ENCODE data around the gene NAA25.
"Not testable (repeated sequence)": the region's sequence is repeated elsewhere in the genome, so short reads cannot be mapped to it uniquely, and the experiment has no call there.

The NAA25 gene

GRCh38 chr12:112020947-112021457, 87.6 kb downstream of the NAA25 start:
- H3K9ac ChIP-seq (ENCODE audit: low read length in 2 of 2) = no peak overlapping the region
- H3K36me3 ChIP-seq (ENCODE audit: control insufficient read depth in 2 of 2, insufficient read depth in 2 of 2, low read length in 2 of 2) = peaks cover 27 to 34% of the 10 kb centered on the region in 2 donors
- no peak overlapping the region for H3K4me3 ChIP-seq (ENCODE audit: low read length in 2 of 2)
- no peak overlapping the region for H3K27ac ChIP-seq (ENCODE audit: low read length)
- H3K4me1 ChIP-seq (ENCODE audit: control insufficient read depth, insufficient read depth, low read length) = no peaks in the 10 kb centered on the region
- no peaks in the 10 kb centered on the region for H3K9me3 ChIP-seq (ENCODE audit: control insufficient read depth in 2 of 2, low read length in 2 of 2)
- H3K27me3 ChIP-seq (ENCODE audit: control insufficient read depth in 1 of 2, insufficient read depth in 2 of 2, low read length in 2 of 2) = no peaks in the 10 kb centered on the region

GRCh38 chr12:112018571-112019237, 89.9 kb downstream of the NAA25 start:
- Histone ChIP-seq H3K27ac (ENCODE audit: low read length) (no peak overlapping the region), H3K9ac (ENCODE audit: low read length in 2 of 2) (no peak overlapping the region), H3K27me3 (ENCODE audit: control insufficient read depth in 1 of 2, insufficient read depth in 2 of 2, low read length in 2 of 2) (no peaks in the 10 kb centered on the region), H3K36me3 (ENCODE audit: control insufficient read depth in 2 of 2, insufficient read depth in 2 of 2, low read length in 2 of 2) (peaks cover 18 to 31% of the 10 kb centered on the region in 2 donors), H3K9me3 (ENCODE audit: control insufficient read depth in 2 of 2, low read length in 2 of 2) (no peaks in the 10 kb centered on the region), H3K4me1 (ENCODE audit: control insufficient read depth, insufficient read depth, low read length) (peaks cover 10% of the 10 kb centered on the region), H3K4me3 (ENCODE audit: low read length in 2 of 2) (no peak overlapping the region)

- no peak overlapping the region for H3K9ac ChIP-seq (ENCODE audit: low read length in 2 of 2)
These were observed 91.5 kb downstream of the NAA25 start for GRCh38 chr12:112017041-112017440.

GRCh38 chr12:112015938-112016337, 92.6 kb downstream of the NAA25 start:
- Histone ChIP-seq H3K27me3 (ENCODE audit: control insufficient read depth in 1 of 2, insufficient read depth in 2 of 2, low read length in 2 of 2) (no peaks in the 10 kb centered on the region), H3K36me3 (ENCODE audit: control insufficient read depth in 2 of 2, insufficient read depth in 2 of 2, low read length in 2 of 2) (peaks cover 5 to 14% of the 10 kb centered on the region in 2 donors), H3K9ac (ENCODE audit: low read length in 2 of 2) (no peak overlapping the region), H3K27ac (ENCODE audit: low read length) (no peak overlapping the region), H3K4me3 (ENCODE audit: low read length in 2 of 2) (no peak overlapping the region), H3K9me3 (ENCODE audit: control insufficient read depth in 2 of 2, low read length in 2 of 2) (no peaks in the 10 kb centered on the region), H3K4me1 (ENCODE audit: control insufficient read depth, insufficient read depth, low read length) (peaks cover 18% of the 10 kb centered on the region)

More at GRCh38 chr12:112017041-112017440, 91.5 kb downstream of the NAA25 start:
- no peaks in the 10 kb centered on the region for H3K9me3 ChIP-seq (ENCODE audit: control insufficient read depth in 2 of 2, low read length in 2 of 2)
- no peaks in the 10 kb centered on the region for H3K27me3 ChIP-seq (ENCODE audit: control insufficient read depth in 1 of 2, insufficient read depth in 2 of 2, low read length in 2 of 2)
- no peak overlapping the region for H3K27ac ChIP-seq (ENCODE audit: low read length)
- no peak overlapping the region for H3K4me3 ChIP-seq (ENCODE audit: low read length in 2 of 2)
- peaks cover 8 to 20% of the 10 kb centered on the region in 2 donors for H3K36me3 ChIP-seq (ENCODE audit: control insufficient read depth in 2 of 2, insufficient read depth in 2 of 2, low read length in 2 of 2)
- H3K4me1 ChIP-seq (ENCODE audit: control insufficient read depth, insufficient read depth, low read length) = peaks cover 13% of the 10 kb centered on the region

GRCh38 chr12:112013601-112014402, 94.8 kb downstream of the NAA25 start:
- H3K4me1 ChIP-seq (ENCODE audit: control insufficient read depth, insufficient read depth, low read length) = peaks cover 18% of the 10 kb centered on the region
- peaks cover 4 to 5% of the 10 kb centered on the region in 2 donors for H3K36me3 ChIP-seq (ENCODE audit: control insufficient read depth in 2 of 2, insufficient read depth in 2 of 2, low read length in 2 of 2)
- H3K9me3 ChIP-seq (ENCODE audit: control insufficient read depth in 2 of 2, low read length in 2 of 2) = no peaks in the 10 kb centered on the region
- peak overlapping the region; percentile 88 to 97 for H3K4me3 ChIP-seq (ENCODE audit: low read length in 2 of 2)
- H3K27me3 ChIP-seq (ENCODE audit: control insufficient read depth in 1 of 2, insufficient read depth in 2 of 2, low read length in 2 of 2) = no peaks in the 10 kb centered on the region
- peak overlapping the region; percentile 99 for H3K27ac ChIP-seq (ENCODE audit: low read length)
- peak overlapping the region; percentile 80 to 84 for H3K9ac ChIP-seq (ENCODE audit: low read length in 2 of 2)

GRCh38 chr12:112012775-112013600, 95.6 kb downstream of the NAA25 start, which contains the start of the genes ERP29 and TMEM116:
Gene ERP29 (plus strand): TSS chr12:112013426. CDS start chr12:112013466, 40 bp downstream.
Gene TMEM116 (minus strand): TSS chr12:112013165. CDS start chr12:112005270, 7,895 bp downstream.
- peak within 1 kb of the TSS; percentile 98 for H3K9ac ChIP-seq (ENCODE audit: low read length in 2 of 2)
- peak within 1 kb of the TSS; percentile 88 to 97 for H3K4me3 ChIP-seq (ENCODE audit: low read length in 2 of 2)
- H3K27ac ChIP-seq (ENCODE audit: low read length) = peak within 1 kb of the TSS; percentile 99
- H3K4me1 ChIP-seq (ENCODE audit: control insufficient read depth, insufficient read depth, low read length) = peaks cover 18% of the 10 kb centered on the region
- peaks cover under 1 to 3% of the 10 kb centered on the region in 2 donors for H3K36me3 ChIP-seq (ENCODE audit: control insufficient read depth in 2 of 2, insufficient read depth in 2 of 2, low read length in 2 of 2)
- no peaks in the 10 kb centered on the region for H3K27me3 ChIP-seq (ENCODE audit: control insufficient read depth in 1 of 2, insufficient read depth in 2 of 2, low read length in 2 of 2)
- no peaks in the 10 kb centered on the region for H3K9me3 ChIP-seq (ENCODE audit: control insufficient read depth in 2 of 2, low read length in 2 of 2)

- H3K4me3 ChIP-seq (ENCODE audit: low read length in 2 of 2) = peak overlapping the region; percentile 17 to 97
These were observed 96.9 kb downstream of the NAA25 start for GRCh38 chr12:112011685-112012084.

GRCh38 chr12:112010415-112011344, 97.9 kb downstream of the NAA25 start:
- H3K27me3 ChIP-seq (ENCODE audit: control insufficient read depth in 1 of 2, insufficient read depth in 2 of 2, low read length in 2 of 2) = no peaks in the 10 kb centered on the region
- no peak overlapping the region for H3K4me3 ChIP-seq (ENCODE audit: low read length in 2 of 2)
- no peaks in the 10 kb centered on the region for H3K9me3 ChIP-seq (ENCODE audit: control insufficient read depth in 2 of 2, low read length in 2 of 2)
- peaks cover 18% of the 10 kb centered on the region for H3K4me1 ChIP-seq (ENCODE audit: control insufficient read depth, insufficient read depth, low read length)
- no peak overlapping the region for H3K27ac ChIP-seq (ENCODE audit: low read length)
- H3K36me3 ChIP-seq (ENCODE audit: control insufficient read depth in 2 of 2, insufficient read depth in 2 of 2, low read length in 2 of 2) = peaks cover 0 to 2% of the 10 kb centered on the region in 2 donors
- no peak overlapping the region for H3K9ac ChIP-seq (ENCODE audit: low read length in 2 of 2)

More at GRCh38 chr12:112011685-112012084, 96.9 kb downstream of the NAA25 start:
- H3K27me3 ChIP-seq (ENCODE audit: control insufficient read depth in 1 of 2, insufficient read depth in 2 of 2, low read length in 2 of 2) = no peaks in the 10 kb centered on the region
- H3K9ac ChIP-seq (ENCODE audit: low read length in 2 of 2) = peak overlapping the region in 1 of 2 donors; percentile 98
- no peaks in the 10 kb centered on the region for H3K9me3 ChIP-seq (ENCODE audit: control insufficient read depth in 2 of 2, low read length in 2 of 2)
- peaks cover 18% of the 10 kb centered on the region for H3K4me1 ChIP-seq (ENCODE audit: control insufficient read depth, insufficient read depth, low read length)
- H3K27ac ChIP-seq (ENCODE audit: low read length) = no peak overlapping the region
- peaks cover 0 to 2% of the 10 kb centered on the region in 2 donors for H3K36me3 ChIP-seq (ENCODE audit: control insufficient read depth in 2 of 2, insufficient read depth in 2 of 2, low read length in 2 of 2)

- H3K9ac ChIP-seq (ENCODE audit: low read length in 2 of 2); H3K27ac ChIP-seq (ENCODE audit: low read length); H3K4me3 ChIP-seq (ENCODE audit: low read length in 2 of 2); H3K27me3 ChIP-seq (ENCODE audit: control insufficient read depth in 1 of 2, insufficient read depth in 2 of 2, low read length in 2 of 2); H3K36me3 ChIP-seq (ENCODE audit: control insufficient read depth in 2 of 2, insufficient read depth in 2 of 2, low read length in 2 of 2); H3K9me3 ChIP-seq (ENCODE audit: control insufficient read depth in 2 of 2, low read length in 2 of 2): not testable (repeated sequence)
- H3K4me1 ChIP-seq (ENCODE audit: control insufficient read depth, insufficient read depth, low read length) = peaks cover 15% of the 10 kb centered on the region
These were observed 99.0 kb downstream of the NAA25 start for GRCh38 chr12:112009596-112009995.
